ENCODE results near the gene STIM1.
"Not testable (repeated sequence)": the region's sequence is repeated elsewhere in the genome, so short reads cannot be mapped to it uniquely, and the experiment has no call there.

The STIM1 gene

DNA sequence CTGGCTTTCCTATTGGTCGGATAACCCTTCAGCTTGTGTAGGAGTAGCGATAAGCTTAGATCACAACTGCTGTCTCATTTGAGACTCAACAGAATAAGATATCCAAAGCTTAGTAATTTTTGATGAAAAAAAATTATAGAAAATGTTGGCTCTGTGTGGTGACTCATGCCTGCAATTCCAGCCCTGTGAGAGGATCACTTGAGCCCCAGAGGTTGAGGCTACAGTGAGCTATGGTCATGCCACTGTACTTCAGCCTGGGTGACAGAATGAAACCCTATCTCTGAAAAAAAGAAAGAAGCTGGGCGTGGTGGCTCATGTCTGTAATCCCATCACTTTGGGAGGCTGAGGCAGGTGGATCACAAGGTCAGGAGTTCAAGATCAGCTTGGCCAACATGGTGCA is 183.5 kb downstream of the STIM1 start:
- no peak for DNase-seq

DNA sequence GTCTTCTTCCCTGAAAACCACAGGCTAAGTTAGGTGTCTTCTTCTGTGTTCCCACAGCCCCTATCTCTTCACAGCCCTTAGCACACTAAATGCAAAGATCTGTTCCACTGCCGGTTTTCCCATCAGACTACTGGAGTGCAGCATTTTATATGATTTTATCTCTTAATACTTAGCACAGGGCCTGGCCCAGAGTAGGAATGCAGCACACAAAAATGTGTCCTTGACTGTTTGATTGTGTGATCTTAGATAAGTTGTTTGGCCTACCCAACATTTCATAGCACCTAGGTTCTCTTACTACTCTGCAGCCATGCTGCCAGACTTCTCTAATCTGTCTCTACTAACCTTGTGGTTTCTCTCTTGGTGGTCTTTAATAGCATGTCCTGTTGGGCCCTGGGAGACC is 185.0 kb downstream of the STIM1 start:
- DNase-seq, result no peak

DNA sequence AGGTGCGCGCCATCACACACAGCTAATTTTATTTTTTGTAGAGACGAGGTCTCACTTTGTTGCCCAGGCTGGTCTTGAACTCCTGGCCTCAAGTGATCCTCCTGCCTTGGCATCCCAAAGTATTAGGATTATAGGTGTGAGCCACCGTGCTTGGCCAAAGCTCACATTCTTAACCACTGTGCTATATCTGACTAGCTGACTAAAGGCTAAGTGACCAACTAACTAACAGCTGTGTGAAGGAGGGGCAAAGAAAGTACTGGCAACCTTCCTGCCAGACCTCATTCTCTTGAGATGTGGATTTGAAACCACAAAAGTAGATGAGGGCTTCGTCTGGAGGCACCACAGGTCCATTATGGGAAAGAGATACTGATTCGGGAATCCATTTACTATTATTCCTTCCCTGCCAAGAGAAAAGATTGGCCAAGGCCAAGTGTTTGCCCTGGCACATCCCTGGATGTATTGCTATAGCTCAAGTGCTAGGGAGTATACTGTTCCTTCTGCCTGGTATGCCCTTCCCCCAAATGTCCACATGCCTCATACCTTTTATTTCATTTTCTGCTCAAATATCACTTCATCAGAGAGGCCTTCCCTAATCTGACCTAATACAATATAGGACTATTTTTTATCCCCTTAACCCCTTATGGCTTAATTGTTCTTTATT is 186.4 kb downstream of the STIM1 start:
- no peak for DNase-seq

DNA sequence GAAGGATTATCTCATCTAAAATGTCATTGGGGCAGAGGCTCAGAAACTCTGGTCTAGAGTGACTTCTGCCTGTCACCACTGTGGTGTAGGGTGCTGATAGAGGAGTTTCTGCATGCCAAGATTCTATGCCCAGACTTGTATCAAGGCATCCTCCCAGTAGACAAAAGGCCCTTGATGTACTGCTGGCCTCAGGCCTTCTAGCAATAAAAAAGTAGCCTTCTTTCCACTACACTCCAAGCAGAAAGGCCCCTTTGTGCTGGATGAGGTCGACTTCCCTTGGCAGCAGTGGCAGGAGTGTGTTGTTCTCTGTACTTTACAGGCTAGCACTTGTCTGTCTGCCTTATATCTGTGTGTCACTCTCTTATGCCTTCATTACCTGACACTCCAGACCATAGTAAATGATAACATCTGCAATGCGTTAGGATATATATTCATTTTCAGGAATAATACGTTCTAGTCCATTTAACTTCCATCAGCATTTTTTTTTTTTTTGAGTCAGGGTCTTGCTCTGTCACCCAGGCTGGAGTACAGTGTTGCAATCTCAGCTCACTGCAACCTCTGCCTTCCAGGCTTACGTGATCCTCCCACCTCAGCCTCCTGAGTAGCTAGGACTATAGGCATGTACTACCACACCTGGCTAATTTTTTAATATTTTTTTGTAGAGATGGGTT is 189.6 kb downstream of the STIM1 start:
- DNase-seq, result no peak

DNA sequence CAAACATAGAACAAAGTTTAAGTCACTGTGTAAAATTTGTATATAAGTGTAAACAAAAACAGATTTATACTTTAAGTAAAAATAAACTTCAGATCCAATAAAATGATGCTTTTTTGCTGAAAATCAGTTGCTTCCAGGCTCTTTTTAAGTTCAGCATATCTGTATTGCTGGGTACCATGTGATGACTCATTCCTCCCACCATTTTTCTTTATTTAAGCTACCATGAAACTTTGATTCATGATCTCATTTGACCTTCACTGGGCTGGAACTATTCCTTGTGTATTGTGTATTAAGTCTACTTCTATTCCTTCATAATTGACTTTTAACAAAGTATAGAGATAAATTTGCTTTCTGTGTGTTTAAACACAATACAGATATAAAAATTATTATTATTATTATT is 192.9 kb downstream of the STIM1 start:
- no peak for DNase-seq

DNA sequence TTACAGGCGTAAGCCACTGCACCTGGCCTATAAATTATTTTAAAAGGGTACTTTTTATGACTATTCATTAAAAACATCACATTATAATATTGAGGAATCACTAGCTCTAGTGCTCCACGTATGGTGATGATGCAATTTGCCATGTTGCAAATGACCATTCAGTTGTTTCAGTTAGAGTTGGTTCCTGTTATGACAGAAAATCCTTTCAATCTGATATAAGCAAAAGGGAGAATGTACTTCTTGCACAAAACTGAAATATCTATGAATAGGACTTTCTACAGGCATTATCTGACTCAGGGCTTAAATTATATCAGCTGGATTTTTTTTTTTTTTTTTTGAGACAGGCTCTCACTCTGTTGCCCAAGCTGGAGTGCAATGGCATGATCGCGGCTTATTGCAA is 193.5 kb downstream of the STIM1 start:
- DNase-seq, result no peak

DNA sequence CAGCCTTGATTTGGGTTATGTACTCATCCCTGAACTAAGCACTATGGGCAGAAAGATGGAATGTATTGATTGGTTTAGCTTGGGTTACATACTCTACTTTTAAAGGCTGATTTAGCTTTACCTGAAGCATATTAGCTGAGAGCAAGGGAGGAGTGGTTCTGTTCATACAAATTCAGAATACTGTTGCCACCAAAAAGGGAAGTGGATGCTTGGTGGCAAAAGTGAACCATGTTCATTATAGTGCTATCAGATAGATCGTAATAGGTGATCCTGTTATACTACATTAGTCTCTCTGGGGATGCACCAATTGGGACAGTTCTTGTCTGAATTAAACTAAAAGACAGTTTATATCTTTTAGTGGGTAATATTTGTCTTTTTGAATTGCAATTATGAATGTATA is 194.7 kb downstream of the STIM1 start:
- DNase-seq, result no peak

DNA sequence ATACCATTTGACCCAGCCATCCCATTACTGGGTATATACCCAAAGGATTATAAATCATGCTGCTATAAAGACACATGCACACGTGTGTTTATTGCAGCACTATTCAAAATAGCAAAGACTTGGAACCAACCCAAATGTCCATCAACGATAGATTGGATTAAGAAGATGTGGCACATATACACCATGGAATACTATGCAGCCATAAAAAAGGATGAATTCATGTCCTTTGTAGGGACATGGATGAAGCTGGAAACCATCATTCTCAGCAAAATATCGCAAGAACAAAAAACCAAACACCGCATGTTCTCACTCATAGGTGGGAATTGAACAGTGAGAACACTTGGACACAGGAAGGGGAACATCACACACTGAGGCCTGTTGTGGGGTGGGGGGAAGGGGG is 197.7 kb downstream of the STIM1 start:
- not testable (repeated sequence) for DNase-seq

DNA sequence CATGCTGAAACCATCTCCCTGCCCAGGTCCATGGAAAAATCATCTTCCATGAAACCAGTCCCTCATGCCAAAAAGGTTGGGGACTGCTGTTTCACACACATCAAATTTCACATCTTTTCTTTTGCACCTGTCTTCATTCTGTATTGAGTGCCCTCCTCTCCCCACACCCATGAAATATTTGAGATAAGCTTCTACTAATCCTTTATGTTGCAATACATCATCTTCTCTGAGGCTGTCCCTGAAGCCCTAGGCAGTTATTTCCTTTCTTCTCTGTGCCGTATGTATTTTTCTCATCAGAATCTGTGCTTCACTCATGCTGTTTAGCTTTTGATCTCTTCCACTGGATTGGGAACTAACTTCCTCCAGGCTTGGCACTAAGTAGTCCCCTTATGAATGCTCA is 199.2 kb downstream of the STIM1 start:
- DNase-seq, result no peak

DNA sequence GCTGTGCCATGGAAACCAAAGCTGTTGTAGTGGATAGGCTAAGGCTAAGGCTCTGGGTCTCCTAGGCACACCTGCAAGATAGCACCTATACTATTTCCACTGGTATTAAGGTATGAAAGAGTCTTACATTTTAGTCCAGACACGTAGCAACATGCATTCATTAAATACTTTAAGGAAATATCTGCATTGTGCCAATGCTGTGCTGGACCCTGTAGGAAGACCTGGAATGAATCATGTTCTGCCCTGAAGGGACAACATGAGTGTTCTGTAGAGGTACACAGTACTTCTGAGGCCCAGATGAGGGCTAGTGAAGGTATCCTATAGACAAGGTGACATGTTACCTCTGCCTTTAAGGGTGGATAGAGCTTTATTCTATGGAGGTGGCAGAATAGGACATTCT is 204.0 kb downstream of the STIM1 start:
- DNase-seq, result no peak

DNA sequence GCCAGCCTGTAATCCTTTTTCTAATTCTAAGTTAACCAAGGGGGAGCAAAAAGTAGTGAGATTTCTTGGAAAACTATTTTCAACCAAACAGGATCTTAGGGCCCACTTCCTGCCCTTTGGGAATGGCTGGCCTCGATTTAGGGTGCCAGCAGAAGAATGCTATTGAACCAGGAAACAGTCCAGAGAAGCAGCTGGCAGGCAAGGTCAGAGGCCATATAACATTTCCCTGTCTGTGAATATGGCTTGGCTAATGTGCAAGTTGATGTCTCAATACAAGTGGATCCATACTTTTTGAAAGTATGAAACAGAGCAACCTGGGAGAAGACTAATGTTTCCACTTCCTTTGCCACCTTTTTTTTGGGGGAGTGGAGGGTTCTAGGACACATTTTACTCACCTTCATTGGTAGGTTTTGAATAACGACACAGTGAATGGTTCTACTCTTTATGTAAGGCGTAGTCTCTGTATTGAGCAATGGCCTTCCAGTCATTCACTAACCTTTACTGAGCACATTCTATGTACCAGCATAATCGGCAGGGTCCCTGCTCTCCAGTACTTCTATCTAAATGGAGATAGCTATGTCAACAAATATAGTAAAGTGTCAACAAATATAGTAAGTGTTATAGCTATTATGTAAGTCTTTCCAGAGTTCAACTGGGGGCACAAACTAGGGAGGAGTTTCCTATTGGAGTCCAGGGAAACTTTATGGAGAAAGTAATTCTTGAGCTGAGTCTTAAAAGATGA is 204.9 kb downstream of the STIM1 start:
- no peak for DNase-seq

DNA sequence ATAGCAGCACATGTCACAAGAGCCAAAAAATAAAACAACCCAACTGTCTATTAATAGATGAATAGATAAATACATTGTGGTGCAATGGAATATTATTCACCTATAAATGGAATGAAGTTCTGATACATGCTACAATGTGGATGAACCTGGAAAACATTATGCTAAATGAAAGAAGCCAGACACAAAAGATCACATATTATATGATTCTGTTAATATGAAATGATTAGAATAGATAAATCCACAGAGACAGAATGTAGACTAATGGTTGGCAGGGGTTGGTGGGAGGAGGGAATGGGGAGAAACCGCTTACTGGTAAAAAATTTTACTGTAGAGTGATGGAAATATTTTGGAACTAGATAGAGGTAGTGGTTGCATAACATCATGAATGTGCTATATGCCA is 206.2 kb downstream of the STIM1 start:
- no peak for DNase-seq

DNA sequence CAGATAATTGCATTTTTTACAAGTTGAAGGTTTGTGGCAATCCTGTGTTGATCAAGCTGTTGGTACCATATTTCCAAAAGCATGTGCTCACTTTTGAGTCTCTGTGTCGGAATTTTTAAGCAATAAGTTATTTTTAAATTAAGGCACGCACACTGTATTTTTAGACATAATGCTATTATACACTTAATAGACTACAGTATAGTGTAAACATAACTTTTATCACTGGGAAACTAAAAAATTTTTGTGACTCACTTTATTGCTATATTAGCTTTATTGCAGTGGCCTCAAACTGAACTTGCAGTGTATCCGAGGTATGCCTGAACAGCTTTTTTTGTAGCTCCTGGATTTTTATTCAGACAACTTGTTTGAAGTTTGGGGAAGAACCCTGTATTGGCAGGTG is 207.9 kb downstream of the STIM1 start:
- no peak for DNase-seq

DNA sequence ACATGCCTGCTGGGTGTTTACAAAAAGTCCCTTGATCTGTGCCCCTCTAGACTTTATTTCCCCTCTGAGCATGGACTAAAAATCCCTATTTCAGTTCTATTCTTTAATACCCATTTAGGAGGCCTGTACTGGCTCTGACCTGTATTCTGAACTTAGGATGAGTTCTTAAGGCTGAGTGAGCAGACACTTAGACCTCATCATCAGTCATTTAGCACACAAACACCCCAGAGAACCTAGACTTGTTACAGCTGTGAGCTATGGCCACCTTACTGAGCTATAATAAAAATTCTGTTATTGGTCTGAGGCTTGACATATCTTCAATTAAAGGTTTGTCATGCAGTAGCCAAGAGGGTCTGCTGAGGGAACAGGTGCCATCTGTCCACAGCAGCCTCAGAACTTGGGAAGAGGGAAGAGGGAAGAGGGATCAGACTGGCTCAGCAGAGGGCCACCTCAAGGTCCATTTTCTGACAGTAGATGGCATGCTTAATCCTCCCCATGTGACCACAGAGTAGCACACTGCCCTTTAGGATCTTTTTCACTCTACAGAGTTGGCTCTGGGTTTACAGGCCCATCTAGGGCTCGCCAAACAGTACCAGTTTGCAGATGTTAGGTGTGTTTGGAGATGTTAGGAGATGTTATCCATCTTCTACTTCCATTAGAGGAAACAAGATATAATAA is 209.0 kb downstream of the STIM1 start:
- DNase-seq, result no peak

DNA sequence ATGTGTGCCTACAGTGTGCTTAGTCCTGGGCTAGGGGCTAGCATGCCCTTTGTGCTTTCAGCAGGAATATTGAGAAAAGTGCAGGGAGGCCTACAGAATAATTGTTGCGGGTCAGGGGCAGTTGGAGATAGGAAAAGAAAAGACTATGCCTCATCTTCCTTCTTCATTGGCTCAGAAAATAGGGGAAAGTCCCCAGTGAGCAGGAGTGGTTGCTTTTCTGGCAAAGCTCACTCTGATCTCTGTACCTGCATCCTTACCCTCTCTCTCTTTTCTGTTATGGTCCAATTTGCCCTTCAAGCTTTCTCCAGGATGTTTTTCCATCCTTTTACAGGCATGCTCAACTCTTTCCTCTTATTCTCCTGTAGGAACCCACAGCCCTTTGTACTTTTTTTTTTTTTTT is 209.6 kb downstream of the STIM1 start:
- no peak for DNase-seq

DNA sequence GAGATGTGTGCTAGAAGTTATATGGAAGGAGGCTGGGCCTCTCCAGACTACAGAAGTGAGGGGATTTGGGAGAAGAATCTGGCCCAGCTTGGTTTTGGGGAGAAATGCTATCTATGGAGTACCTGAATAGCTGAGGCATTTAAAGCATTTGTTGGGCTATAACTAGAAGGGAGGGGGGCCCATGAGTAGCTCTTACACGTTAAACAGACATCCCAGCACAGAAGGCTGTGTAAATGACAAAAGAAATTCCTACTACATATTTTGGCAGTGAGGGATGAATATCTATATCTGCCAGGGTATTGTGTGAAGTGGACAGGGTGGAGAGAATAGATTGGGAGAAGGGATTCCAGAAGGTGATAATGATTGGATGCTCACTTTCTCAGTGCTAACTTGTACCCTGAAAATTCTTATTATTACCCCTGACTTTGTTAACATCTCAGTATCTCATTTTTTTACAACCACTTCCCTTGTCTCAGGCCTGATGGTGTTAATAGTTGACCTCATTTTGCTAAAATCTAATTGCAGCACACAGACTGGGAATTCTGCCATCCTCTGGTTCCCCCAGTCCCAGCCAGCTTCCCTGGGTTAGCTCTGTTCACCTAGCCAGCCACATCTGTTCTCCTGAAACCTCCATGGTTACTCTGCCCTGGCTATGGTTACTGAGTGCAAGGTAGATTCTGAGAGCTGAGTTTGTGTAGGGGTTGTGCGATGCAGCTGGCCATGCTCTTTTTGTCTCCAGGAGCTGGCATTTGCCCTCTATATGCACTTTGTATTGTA is 210.3 kb downstream of the STIM1 start:
- DNase-seq, result no peak

DNA sequence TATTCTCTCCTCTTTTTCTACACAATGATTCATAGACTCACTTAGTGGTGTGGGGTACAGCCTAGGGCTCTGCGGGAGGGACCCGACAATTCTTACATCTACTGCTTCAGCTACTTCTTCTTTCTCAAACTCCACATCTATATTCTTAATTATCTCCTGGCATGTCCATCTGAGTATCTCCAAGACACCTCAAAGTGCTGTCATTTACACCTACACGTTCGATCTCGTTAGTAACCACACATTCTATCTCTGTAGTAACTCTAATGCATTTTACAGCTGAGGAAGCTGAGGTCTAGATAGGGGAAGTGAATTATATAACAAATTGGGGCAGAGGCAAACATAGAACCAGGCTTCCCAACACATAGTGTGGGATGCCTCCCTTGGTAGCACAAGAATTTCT is 211.4 kb downstream of the STIM1 start:
- DNase-seq, result no peak

DNA sequence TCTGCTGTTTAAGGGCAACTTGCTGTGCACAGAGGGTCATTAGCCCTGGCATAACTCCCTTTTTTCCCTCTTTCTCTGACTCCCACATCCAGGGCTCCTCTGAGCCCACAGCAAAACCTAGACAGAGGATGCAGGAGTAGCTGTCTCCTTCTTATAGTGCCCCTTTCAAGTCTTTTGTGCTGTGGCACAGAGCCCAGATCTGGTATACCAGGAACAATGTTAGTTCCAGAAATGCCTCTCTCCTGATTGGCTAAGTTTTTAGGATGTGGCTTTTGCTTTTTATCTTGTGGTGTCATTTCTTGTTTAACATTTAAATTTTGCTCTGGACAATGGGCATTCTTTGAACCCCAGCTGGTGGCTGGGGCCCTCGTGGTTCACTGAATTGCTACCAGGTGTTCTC is 213.5 kb downstream of the STIM1 start:
- no peak for DNase-seq

DNA sequence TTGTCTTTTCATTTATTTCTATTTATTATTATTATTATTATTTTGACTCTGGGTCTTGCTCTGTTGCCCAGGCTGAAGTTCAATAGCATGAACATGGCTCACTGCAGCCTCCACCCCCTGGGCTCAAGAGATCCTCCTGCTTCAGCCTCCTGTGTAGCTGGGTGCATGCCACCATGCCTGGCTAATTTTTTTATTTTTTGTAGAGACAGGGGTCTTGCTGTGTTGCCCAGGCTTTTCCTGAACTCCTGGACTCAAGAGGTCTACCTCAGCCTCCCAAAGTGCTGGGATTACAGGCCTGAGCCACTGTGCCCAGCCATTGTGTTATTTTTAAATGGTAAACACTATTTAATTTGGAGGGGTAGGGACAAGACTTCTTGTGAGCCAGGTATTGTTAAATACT is 215.9 kb downstream of the STIM1 start:
- DNase-seq, result no peak

DNA sequence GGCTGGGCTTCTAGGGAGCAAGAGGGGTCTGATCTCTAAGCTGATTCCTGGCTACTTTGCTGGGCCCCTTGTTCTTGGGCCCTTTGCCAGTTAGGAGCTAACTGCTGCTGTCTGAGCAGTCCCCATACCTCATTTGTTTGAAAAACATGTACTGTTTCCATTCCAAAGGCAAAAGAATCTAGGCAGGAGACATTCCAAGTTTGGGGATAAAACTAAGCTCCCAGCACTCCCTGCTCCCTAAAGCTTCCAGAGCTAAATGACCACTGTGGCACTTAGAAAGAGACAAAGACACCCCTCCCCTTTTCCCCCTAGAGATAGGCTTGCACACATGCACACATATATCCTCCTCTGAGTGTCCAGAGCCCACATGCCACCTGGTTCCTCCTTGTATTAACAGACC is 216.4 kb downstream of the STIM1 start:
- DNase-seq, result no peak

DNA sequence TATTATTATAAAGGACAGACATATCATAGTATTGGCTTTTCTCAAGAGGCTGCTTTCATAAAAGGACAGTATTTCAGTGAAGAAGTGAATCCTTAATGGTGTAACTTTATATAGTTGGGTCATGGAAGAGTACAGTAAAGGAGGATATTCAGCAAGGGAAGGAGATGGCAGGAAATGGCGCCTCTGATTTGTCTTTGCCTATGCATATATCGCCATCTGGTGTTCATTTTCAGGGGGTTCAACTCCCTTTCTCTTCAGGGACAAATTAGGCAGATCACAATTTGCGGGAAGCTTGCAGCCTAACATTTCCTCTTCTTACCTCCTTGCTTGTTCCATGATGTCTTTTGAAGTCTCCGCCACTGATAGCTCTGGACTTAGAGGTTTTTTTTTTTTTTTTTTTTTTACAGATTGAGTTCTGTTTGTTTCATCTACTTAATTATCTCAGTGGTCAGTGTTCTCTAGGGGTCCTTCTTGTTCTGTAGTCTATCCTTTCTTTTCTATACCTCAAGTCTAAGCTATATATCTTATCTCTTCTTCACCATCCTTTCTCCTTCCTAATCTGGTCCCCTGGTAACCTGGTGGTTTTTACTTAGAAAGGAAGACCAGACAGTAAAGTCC is 217.3 kb downstream of the STIM1 start:
- peak; percentile 19 for DNase-seq

DNA sequence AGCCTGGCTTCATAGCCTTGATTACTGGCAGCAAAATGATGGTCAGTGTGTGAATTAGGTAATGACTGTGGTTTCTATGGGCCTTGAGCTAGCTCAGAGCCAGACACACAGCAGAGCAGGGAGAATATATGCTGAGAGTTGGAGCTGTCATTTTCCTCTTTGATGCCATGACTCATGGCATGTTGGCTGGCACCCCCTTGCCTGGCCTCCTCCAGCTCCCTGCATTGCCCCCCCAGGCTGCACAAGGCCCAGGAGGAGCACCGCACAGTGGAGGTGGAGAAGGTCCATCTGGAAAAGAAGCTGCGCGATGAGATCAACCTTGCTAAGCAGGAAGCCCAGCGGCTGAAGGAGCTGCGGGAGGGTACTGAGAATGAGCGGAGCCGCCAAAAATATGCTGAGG is 218.8 kb downstream of the STIM1 start:
- DNase-seq, result no peak
